T-helper 2 cell (primary cell): Measurements from ENCODE around the gene ART5.

Source experiments
- DNase-seq, 5 experiments: peaks; one replicate each; pipeline versions ENCODE4 v3.0.0 to v3.0.0-alpha.2; 2012 to 2022
- total RNA-seq, 2 donors: gene quantifications; one replicate each; lab custom pipeline; 2026; lab: John Stamatoyannopoulos, UW

Gene ART5
- 0 to 0.07 reads per million in 2 donors for total RNA-seq

GRCh38 chr11:3641701-3642070 lies at the start of gene ART5:
Gene ART5 (minus strand): TSS chr11:3641992. CDS start chr11:3641862, 130 bp downstream.
- DNase-seq, result no peak

- DNase-seq, result no peak
Observed at GRCh38 chr11:3686751-3687150, 45.0 kb upstream of the ART5 start.

- no peak for DNase-seq
Observed at GRCh38 chr11:3685923-3686322, 44.1 kb upstream of the ART5 start.

- no peak for DNase-seq
Observed at GRCh38 chr11:3684819-3685172, 43.0 kb upstream of the ART5 start.

- DNase-seq, result no peak
Observed at GRCh38 chr11:3684129-3684818, 42.5 kb upstream of the ART5 start.

GRCh38 chr11:3683039-3683438 lies 41.2 kb upstream of the ART5 start:
- no peak for DNase-seq

GRCh38 chr11:3679077-3679476 lies 37.3 kb upstream of the ART5 start:
- no peak for DNase-seq

GRCh38 chr11:3675971-3676370 lies 34.2 kb upstream of the ART5 start:
- no peak for DNase-seq

- DNase-seq, result no peak
Observed at GRCh38 chr11:3674189-3674588, 32.4 kb upstream of the ART5 start.

- DNase-seq, result no peak
Observed at GRCh38 chr11:3671334-3672254, 29.8 kb upstream of the ART5 start, which contains the start of gene CHRNA10. Gene CHRNA10 (minus strand): TSS chr11:3671384. CDS start chr11:3671312, 72 bp downstream.

- DNase-seq, result no peak
Observed at GRCh38 chr11:3669742-3670183, 28.0 kb upstream of the ART5 start.

- no peak for DNase-seq
Observed at GRCh38 chr11:3669128-3669527, 27.3 kb upstream of the ART5 start.

GRCh38 chr11:3667149-3668035 lies 25.6 kb upstream of the ART5 start:
- no peak for DNase-seq

GRCh38 chr11:3666023-3666530 lies 24.3 kb upstream of the ART5 start:
- no peak for DNase-seq

GRCh38 chr11:3665336-3666022 lies 23.7 kb upstream of the ART5 start:
- DNase-seq, result no peak

GRCh38 chr11:3664032-3664630 lies 22.3 kb upstream of the ART5 start:
- no peak for DNase-seq

- no peak for DNase-seq
Observed at GRCh38 chr11:3662856-3663255, 21.1 kb upstream of the ART5 start.

GRCh38 chr11:3660960-3661359 lies 19.2 kb upstream of the ART5 start:
- no peak for DNase-seq

- no peak for DNase-seq
Observed at GRCh38 chr11:3659595-3660515, 18.1 kb upstream of the ART5 start.

- DNase-seq, result no peak
Observed at GRCh38 chr11:3658252-3658651, 16.5 kb upstream of the ART5 start.
